Coronary artery (tissue), 2 donors: ENCODE results near the gene SAC3D1.
A peak's percentile ranks its signal among the peaks of the same experiment; 100 is the strongest.

Source experiments
- DNase-seq: peaks from one replicate; pipeline ENCODE4 v3.0.0-alpha.2; 2017; ENCODE audit warnings: low spot score
- H3K27ac ChIP-seq, 2 donors: fragments of 200-600 bp; sonication (generic); one replicate each; pipeline ENCODE4 v1.5.1; 2016 to 2019
- H3K4me3 ChIP-seq: fragments of 200-600 bp; sonication (generic); 2 replicates; pipeline ENCODE4 v1.5.1; 2016; ENCODE audit warnings: mild to moderate bottlenecking, moderate library complexity
- CTCF ChIP-seq: fragments of 200-600 bp; sonication (generic); IDR thresholded peaks from one replicate; pipeline ENCODE4 v1.5.1; 2019; ENCODE audit warnings: antibody characterized with exemption

The SAC3D1 gene

DNA sequence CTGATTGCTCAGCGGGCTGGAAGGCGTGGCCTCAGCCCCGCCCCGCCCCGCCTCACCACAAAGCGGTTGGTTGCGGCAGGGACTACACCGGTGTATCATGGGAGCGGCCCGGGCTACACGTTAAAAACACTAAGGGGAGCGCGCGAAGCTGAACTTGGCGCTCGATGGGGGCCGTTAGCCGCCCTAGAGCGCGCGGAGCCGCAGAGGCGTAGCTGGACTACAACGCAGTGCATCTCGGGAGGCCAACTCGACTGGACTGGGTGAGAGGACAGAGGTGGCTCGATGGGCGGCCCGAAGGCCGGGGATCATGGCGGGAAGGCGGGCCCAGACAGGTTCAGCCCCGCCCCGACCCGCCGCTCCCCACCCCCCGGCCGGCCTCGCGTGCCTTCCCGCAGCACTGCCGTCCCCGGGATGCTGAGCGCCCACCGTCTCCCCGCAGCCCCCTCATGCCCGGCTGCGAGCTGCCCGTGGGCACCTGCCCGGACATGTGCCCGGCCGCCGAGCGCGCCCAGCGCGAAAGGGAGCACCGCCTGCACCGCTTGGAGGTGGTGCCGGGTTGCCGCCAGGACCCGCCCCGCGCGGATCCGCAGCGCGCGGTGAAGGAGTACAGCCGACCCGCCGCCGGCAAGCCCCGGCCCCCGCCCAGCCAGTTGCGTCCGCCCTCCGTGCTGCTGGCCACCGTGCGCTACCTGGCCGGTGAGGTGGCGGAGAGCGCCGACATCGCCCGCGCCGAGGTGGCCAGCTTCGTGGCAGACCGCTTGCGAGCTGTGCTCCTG lies at the start of gene SAC3D1:
Gene SAC3D1 (plus strand): TSS at position 364 of the 776 bp plus-strand sequence. CDS start 83 bp downstream, at position 447.
- Histone ChIP-seq H3K4me3 (peak within 1 kb of the TSS; percentile 97), H3K27ac (peak within 1 kb of the TSS; percentile 53 to 98)
- no peak for TF ChIP-seq CTCF
- DNase-seq = peak; percentile 91

DNA sequence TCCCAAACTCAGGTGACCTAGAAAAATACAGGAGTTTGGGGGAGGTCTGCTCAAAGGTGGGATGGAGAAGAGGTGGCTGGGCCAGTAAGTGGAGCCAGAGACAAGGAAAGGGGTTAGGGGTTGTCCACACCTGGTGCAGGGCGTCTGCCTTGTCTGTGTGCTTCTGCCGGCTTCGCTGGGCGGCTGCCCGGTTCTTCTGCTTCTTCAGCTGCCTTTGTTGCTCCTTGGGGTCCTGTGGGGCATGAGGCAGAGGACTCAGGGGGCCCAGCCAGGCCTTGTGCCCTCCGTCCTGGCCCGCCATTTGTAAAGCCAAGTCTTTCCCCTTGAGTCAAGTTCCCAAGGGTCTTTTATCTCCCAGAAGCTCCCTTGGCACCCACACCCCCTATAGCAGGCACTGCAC lies 46.7 kb upstream of the SAC3D1 start:
- no peak overlapping the region for H3K27ac ChIP-seq
- no peak overlapping the region for H3K4me3 ChIP-seq
- TF ChIP-seq CTCF = no peak
- no peak for DNase-seq

- TF ChIP-seq CTCF = no peak
- Histone ChIP-seq H3K27ac (peak overlapping the region; percentile 73 to 84), H3K4me3 (peak overlapping the region; percentile 74)
- DNase-seq = no peak
Observed at GRCh38 chr11:64996327-64996709, 44.7 kb upstream of the SAC3D1 start.

GRCh38 chr11:64996710-64997380 lies 44.2 kb upstream of the SAC3D1 start, which contains the start of gene BATF2:
BATF2 (minus strand) TSS chr11:64996971; CDS start chr11:64996914, 57 bp downstream.
- peak; percentile 85 for DNase-seq
- H3K27ac ChIP-seq = peak within 1 kb of the TSS; percentile 73 to 84
- H3K4me3 ChIP-seq = peak within 1 kb of the TSS; percentile 74
- TF ChIP-seq CTCF = no peak

DNA sequence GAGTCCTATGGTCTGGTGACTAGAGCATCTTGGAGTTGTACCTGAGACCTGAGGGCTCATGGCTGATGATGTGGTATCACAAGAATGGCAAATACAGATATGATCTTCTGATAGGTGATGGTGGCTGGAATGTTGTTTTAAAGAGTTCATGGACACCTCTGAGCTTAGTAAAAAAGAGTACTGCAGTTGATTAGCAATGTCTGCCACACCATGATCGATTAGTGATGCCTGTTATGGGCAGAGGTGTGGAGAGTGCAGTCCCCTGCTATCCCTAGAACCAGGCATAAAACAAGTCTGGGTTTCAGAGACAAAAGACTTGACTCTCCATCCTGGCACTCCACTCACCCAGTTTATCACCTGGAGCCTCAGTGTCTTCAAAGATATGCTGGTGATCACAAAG lies 42.9 kb upstream of the SAC3D1 start:
- Histone ChIP-seq H3K4me3 (no peak overlapping the region), H3K27ac (no peak overlapping the region)
- DNase-seq = no peak
- no peak for TF ChIP-seq CTCF

DNA sequence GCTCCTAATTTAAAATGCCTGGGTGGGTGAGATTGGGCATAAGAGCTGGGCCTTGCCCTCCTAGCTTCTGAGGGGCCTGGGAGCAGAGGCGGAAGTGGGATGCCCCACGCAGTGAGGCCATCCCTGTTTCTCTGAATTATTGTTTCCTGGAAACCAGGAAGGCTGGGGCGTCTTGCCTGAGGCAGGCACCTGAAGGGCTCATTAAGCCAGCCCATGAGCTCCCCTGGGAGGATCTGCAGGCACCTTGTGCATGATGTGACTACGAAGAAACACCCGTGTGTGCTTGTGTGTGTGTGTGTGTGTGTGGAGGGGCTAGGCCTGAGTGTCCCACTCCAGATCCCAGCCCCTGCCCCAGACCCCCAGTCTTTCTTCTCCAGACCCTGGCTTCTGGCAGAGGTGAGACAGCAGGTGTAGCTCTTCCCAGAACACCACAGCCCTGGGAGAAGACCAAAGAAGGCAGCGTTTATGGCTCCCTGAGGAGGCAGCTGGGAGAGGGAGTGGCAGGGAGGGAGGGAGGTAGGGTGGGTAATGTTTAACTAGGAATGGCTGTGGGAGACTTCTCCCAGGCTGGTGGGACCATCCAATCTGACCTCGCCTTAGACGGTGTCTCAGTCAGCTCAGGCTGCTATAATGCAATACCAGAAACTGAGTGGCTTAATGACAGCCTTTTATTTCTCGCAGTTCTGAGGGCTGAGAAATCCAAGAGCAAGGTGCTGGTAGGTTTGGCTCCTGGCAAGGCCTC lies 42.1 kb upstream of the SAC3D1 start:
- DNase-seq = no peak
- no peak overlapping the region for H3K4me3 ChIP-seq
- H3K27ac ChIP-seq = no peak overlapping the region
- TF ChIP-seq CTCF = no peak
